Peyer's patch (tissue), 4 donors: ENCODE data around the gene ZNF615. TPM values are rescaled to one million over a fixed set of nuclear protein-coding genes. Genes with fewer than 3 reads are reported as not detected.
"Not testable (repeated sequence)": the region's sequence is repeated elsewhere in the genome, so short reads cannot be mapped to it uniquely, and the experiment has no call there.

ENCODE experiments used
- DNase-seq, 3 donors: peaks; one replicate each; pipeline ENCODE4 v3.0.0-alpha.2; 2017 to 2019
- H3K27ac ChIP-seq, 4 donors: fragments of 200-600 bp; sonication (generic); one replicate each; pipeline ENCODE4 v1.5.1; 2016 to 2019
- H3K27me3 ChIP-seq, 2 donors: fragments of 200-600 bp; sonication (generic); one replicate each; pipeline ENCODE4 v1.5.1; 2019
- H3K36me3 ChIP-seq, 3 donors: fragments of 200-600 bp; sonication (generic); one replicate each; pipeline ENCODE4 v1.5.1; 2016 to 2019
- H3K4me1 ChIP-seq, 4 donors: fragments of 200-600 bp; sonication (generic); one replicate each; pipeline ENCODE4 v1.5.1; 2016 to 2019
- H3K4me3 ChIP-seq, 4 donors: fragments of 200-600 bp; sonication (generic); 1 replicate in 3 of 4; 2 replicates in 1 of 4; pipeline ENCODE4 v1.5.1; 2016 to 2019; ENCODE audit warnings: mild to moderate bottlenecking in 1 of 4
- H3K9me3 ChIP-seq, 4 donors: fragments of 200-600 bp; sonication (generic); one replicate each; pipeline ENCODE4 v1.5.1; 2016 to 2019; ENCODE audit warnings: mild to moderate bottlenecking in 1 of 4
- POLR2A ChIP-seq, 2 donors: fragments of 450-650 bp; IDR thresholded peaks; one replicate each; pipeline ENCODE4 v1.5.1; 2017; ENCODE audit warnings: antibody characterized with exemption in 2 of 2, mild to moderate bottlenecking in 2 of 2, moderate library complexity in 2 of 2
- total RNA-seq, 4 donors: library from RNA; depleted of rRNA; stranded (reverse); fragments of >200 nt; gene quantifications; one replicate each; pipeline ENCODE4 v1.1.0, GENCODE V29; 2016
- TF ChIP-seq, protein P1 (sequence below), 6 experiments: fragments of 450-650 bp in 4 of 6; fragments of 200-600 bp in 2 of 6; sonication (generic) in 1 of 6; IDR thresholded peaks; one replicate each; pipeline ENCODE4 v1.5.1; 2017 to 2019; ENCODE audit warnings: antibody characterized with exemption in 6 of 6, mild to moderate bottlenecking in 3 of 6, moderate library complexity in 1 of 6

ZNF615 gene
- total RNA-seq, 4 donors from 2014 or later = 6.5 to 14.0 (median 10.0) TPM

GRCh38 chr19:51986309-51987291 lies 21.4 kb downstream of the ZNF615 start, which contains the start of gene ZNF350:
TSS of gene ZNF350 (minus strand) at chr19:51986840. CDS start at chr19:51974360, 12,480 bp downstream.
- Histone ChIP-seq H3K27ac (peak within 1 kb of the TSS; percentile 58 to 75 (median 72)), H3K9me3 (peaks cover 0 to 51% (median 2%) of the 10 kb centered on the region in 4 donors), H3K4me3 (peak within 1 kb of the TSS; percentile 62 to 82 (median 74)), H3K4me1 (peaks cover 0 to 7% (median 2%) of the 10 kb centered on the region in 4 donors), H3K27me3 (no peaks in the 10 kb centered on the region), H3K36me3 (peaks cover 0 to 3% (median 0%) of the 10 kb centered on the region in 3 donors)
- peak in 1 of 2 donors; percentile 48 for TF ChIP-seq POLR2A (IDR thresholded peaks at IDR 0.05)
- TF ChIP-seq, protein P1, sequence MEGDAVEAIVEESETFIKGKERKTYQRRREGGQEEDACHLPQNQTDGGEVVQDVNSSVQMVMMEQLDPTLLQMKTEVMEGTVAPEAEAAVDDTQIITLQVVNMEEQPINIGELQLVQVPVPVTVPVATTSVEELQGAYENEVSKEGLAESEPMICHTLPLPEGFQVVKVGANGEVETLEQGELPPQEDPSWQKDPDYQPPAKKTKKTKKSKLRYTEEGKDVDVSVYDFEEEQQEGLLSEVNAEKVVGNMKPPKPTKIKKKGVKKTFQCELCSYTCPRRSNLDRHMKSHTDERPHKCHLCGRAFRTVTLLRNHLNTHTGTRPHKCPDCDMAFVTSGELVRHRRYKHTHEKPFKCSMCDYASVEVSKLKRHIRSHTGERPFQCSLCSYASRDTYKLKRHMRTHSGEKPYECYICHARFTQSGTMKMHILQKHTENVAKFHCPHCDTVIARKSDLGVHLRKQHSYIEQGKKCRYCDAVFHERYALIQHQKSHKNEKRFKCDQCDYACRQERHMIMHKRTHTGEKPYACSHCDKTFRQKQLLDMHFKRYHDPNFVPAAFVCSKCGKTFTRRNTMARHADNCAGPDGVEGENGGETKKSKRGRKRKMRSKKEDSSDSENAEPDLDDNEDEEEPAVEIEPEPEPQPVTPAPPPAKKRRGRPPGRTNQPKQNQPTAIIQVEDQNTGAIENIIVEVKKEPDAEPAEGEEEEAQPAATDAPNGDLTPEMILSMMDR (IDR thresholded peaks at IDR 0.05) = no peak
- peak; percentile 88 to 99 (median 99) for DNase-seq

- Histone ChIP-seq H3K4me1 (peaks cover 0 to 7% (median 2%) of the 10 kb centered on the region in 4 donors), H3K9me3 (peaks cover 0 to 60% (median 10%) of the 10 kb centered on the region in 4 donors), H3K27ac (no peak overlapping the region), H3K36me3 (peaks cover 0 to 34% (median 0%) of the 10 kb centered on the region in 3 donors), H3K4me3 (no peak overlapping the region), H3K27me3 (no peaks in the 10 kb centered on the region)
- TF ChIP-seq POLR2A (IDR thresholded peaks at IDR 0.05) = no peak
- TF ChIP-seq, protein P1 (IDR thresholded peaks at IDR 0.05) = no peak
- DNase-seq = no peak
These were observed 24.6 kb downstream of the ZNF615 start for GRCh38 chr19:51983361-51983760.

DNA sequence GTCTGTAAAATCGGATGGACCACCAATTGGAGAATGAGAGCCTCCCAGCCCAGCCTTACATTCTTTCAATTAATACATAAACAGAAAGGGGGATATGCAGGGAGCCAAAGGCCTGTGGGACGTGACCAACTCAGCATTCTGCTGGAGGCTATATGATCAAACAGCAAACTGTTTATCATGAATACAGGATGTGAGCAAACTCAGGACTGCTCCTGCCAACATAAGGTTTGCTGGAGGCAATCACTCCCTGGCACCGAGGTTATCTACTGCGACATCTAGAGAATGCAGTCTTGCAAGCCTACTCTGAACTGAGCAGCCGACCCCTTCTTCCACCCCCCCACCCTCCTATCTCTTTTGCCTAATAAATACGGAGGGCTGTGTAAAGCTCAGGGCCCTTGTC lies 27.1 kb downstream of the ZNF615 start:
- H3K9me3 ChIP-seq = peaks cover 0 to 72% (median 21%) of the 10 kb centered on the region in 4 donors
- not testable (repeated sequence) for H3K4me3 ChIP-seq, H3K27ac ChIP-seq, DNase-seq, H3K27me3 ChIP-seq, H3K4me1 ChIP-seq
- peaks cover 0 to 34% (median 0%) of the 10 kb centered on the region in 3 donors for H3K36me3 ChIP-seq

- H3K9me3 ChIP-seq = peaks cover 0 to 79% (median 24%) of the 10 kb centered on the region in 4 donors
These were observed 27.8 kb downstream of the ZNF615 start for GRCh38 chr19:51980116-51980736.

GRCh38 chr19:51978882-51979281 lies 29.1 kb downstream of the ZNF615 start:
- H3K27me3 ChIP-seq = no peaks in the 10 kb centered on the region
- peaks cover 0 to 52% (median 0%) of the 10 kb centered on the region in 3 donors for H3K36me3 ChIP-seq
- H3K4me3 ChIP-seq = no peak overlapping the region
- no peaks in the 10 kb centered on the region for H3K4me1 ChIP-seq
- H3K9me3 ChIP-seq = peaks cover 0 to 83% (median 31%) of the 10 kb centered on the region in 4 donors
- TF ChIP-seq POLR2A (IDR thresholded peaks at IDR 0.05) = no peak
- TF ChIP-seq, protein P1 (IDR thresholded peaks at IDR 0.05) = no peak
- no peak overlapping the region for H3K27ac ChIP-seq
- DNase-seq = no peak

More at GRCh38 chr19:51980116-51980736, 27.8 kb downstream of the ZNF615 start:
- peaks cover 0 to under 1% (median 0%) of the 10 kb centered on the region in 4 donors for H3K4me1 ChIP-seq
- H3K27ac ChIP-seq = no peak overlapping the region
- H3K4me3 ChIP-seq = no peak overlapping the region
- peaks cover 0 to 39% (median 0%) of the 10 kb centered on the region in 3 donors for H3K36me3 ChIP-seq
- no peaks in the 10 kb centered on the region for H3K27me3 ChIP-seq
- no peak for TF ChIP-seq POLR2A (IDR thresholded peaks at IDR 0.05)
- TF ChIP-seq, protein P1 (IDR thresholded peaks at IDR 0.05) = no peak
- DNase-seq = no peak
